WERI-Rb-1 (cell line): ENCODE data around the gene C18orf63.

Experiments used
- DNase-seq: peaks from one replicate; pipeline ENCODE4 v3.0.0-alpha.2; 2020
- H3K27ac ChIP-seq: fragments of 250-450 bp; sonication (Bioruptor Pico); 2 replicates; pipeline ENCODE4 v1.5.1; 2020; ENCODE audit warnings: mild to moderate bottlenecking, moderate library complexity
- H3K27me3 ChIP-seq: fragments of 250-450 bp; sonication (Bioruptor Pico); 2 replicates; pipeline ENCODE4 v1.5.1; 2021; ENCODE audit warnings: mild to moderate bottlenecking, low read depth, moderate library complexity; ENCODE audit not compliant: insufficient read depth, severe bottlenecking
- H3K36me3 ChIP-seq: fragments of 250-450 bp; sonication (Bioruptor Pico); 2 replicates; pipeline ENCODE4 v1.5.1; 2020; ENCODE audit warnings: mild to moderate bottlenecking, moderate library complexity
- H3K4me3 ChIP-seq: 2 replicates; pipeline ENCODE4 v1.5.1; 2011; ENCODE audit warnings: low read depth, mild to moderate bottlenecking, control low read depth, low read length
- H3K9me3 ChIP-seq: fragments of 250-450 bp; sonication (Bioruptor Pico); 2 replicates; pipeline ENCODE4 v1.5.1; 2021; ENCODE audit warnings: mild to moderate bottlenecking, moderate library complexity; ENCODE audit not compliant: severe bottlenecking
- CTCF ChIP-seq: IDR thresholded peaks from 2 replicates; pipeline ENCODE4 v1.5.1; 2011; ENCODE audit warnings: low read depth, mild to moderate bottlenecking, control low read depth, inconsistent platforms, low read length

The C18orf63 gene

GRCh38 chr18:74288730-74289129, 26.9 kb upstream of the C18orf63 start:
- TF ChIP-seq CTCF, result no peak
- Histone ChIP-seq H3K4me3 (no peak overlapping the region), H3K27me3 (no peaks in the 10 kb centered on the region), H3K36me3 (peaks cover 6% of the 10 kb centered on the region), H3K9me3 (no peaks in the 10 kb centered on the region), H3K27ac (no peak overlapping the region)
- no peak for DNase-seq

- H3K4me3 ChIP-seq, result no peak overlapping the region
- no peak for DNase-seq
- TF ChIP-seq CTCF, result no peak
- no peaks in the 10 kb centered on the region for H3K9me3 ChIP-seq
- H3K27ac ChIP-seq, result no peak overlapping the region
- peaks cover 6% of the 10 kb centered on the region for H3K36me3 ChIP-seq
- H3K27me3 ChIP-seq, result no peaks in the 10 kb centered on the region
Observed at GRCh38 chr18:74289137-74289536, 26.5 kb upstream of the C18orf63 start.

GRCh38 chr18:74290021-74290420, 25.6 kb upstream of the C18orf63 start:
- Histone ChIP-seq H3K4me3 (no peak overlapping the region), H3K27me3 (no peaks in the 10 kb centered on the region), H3K9me3 (no peaks in the 10 kb centered on the region), H3K36me3 (peaks cover 6% of the 10 kb centered on the region), H3K27ac (no peak overlapping the region)
- no peak for TF ChIP-seq CTCF
- no peak for DNase-seq

GRCh38 chr18:74290794-74291471, 24.7 kb upstream of the C18orf63 start:
- Histone ChIP-seq H3K36me3 (peaks cover 6% of the 10 kb centered on the region), H3K27me3 (no peaks in the 10 kb centered on the region)

GRCh38 chr18:74291472-74291770, 24.2 kb upstream of the C18orf63 start:
- Histone ChIP-seq H3K4me3 (peak overlapping the region; percentile 96), H3K36me3 (peaks cover 6% of the 10 kb centered on the region), H3K27ac (peak overlapping the region; percentile 67), H3K27me3 (no peaks in the 10 kb centered on the region), H3K9me3 (no peaks in the 10 kb centered on the region)
- TF ChIP-seq CTCF, result no peak
- DNase-seq, result no peak

More at GRCh38 chr18:74290794-74291471, 24.7 kb upstream of the C18orf63 start:
- Histone ChIP-seq H3K9me3 (no peaks in the 10 kb centered on the region), H3K27ac (no peak overlapping the region), H3K4me3 (peak overlapping the region; percentile 96)
- DNase-seq, result no peak
- no peak for TF ChIP-seq CTCF
